Gastrocnemius medialis (tissue), 4 donors: Measurements from ENCODE around the gene KRT16. TPM values are rescaled to one million over a fixed set of nuclear protein-coding genes. Genes with fewer than 3 reads are reported as not detected.
"Not testable (repeated sequence)": the region's sequence is repeated elsewhere in the genome, so short reads cannot be mapped to it uniquely, and the experiment has no call there.

Experiments used
- ATAC-seq, 2 donors: fragments of 150-250 bp; one replicate each; pipeline ENCODE4 v1.9.1; 2016
- DNase-seq, 2 donors: peaks; one replicate each; pipeline ENCODE4 v3.0.0-alpha.2; 2019
- H3K27ac ChIP-seq, 4 donors: fragments of 200-600 bp; sonication (generic); 1 replicate in 1 of 4; 2 replicates in 3 of 4; pipeline ENCODE4 v1.5.1; 2016 to 2018; ENCODE audit warnings: mild to moderate bottlenecking in 2 of 4, moderate library complexity in 1 of 4
- H3K27me3 ChIP-seq, 3 donors: fragments of 200-600 bp; sonication (generic) in 2 of 3; 1 replicate in 1 of 3; 2 replicates in 2 of 3; pipeline versions ENCODE4 v1.5.1 to v1.6.0; 2016 to 2019; ENCODE audit warnings: mild to moderate bottlenecking in 1 of 3, moderate library complexity in 1 of 3
- H3K36me3 ChIP-seq, 2 donors: fragments of 200-600 bp; sonication (generic) in 1 of 2; one replicate each; pipeline ENCODE4 v1.5.1; 2017 to 2018
- H3K4me1 ChIP-seq, 2 donors: fragments of 200-600 bp; sonication (generic) in 1 of 2; one replicate each; pipeline ENCODE4 v1.5.1; 2016 to 2017; ENCODE audit warnings: mild to moderate bottlenecking in 2 of 2
- H3K4me3 ChIP-seq, 4 donors: fragments of 200-600 bp; sonication (generic) in 3 of 4; 1 replicate in 1 of 4; 2 replicates in 3 of 4; pipeline ENCODE4 v1.5.1; 2016 to 2019; ENCODE audit warnings: mild to moderate bottlenecking in 2 of 4
- H3K9me3 ChIP-seq, 3 donors: fragments of 200-600 bp; sonication (generic) in 2 of 3; 1 replicate in 1 of 3; 2 replicates in 2 of 3; pipeline ENCODE4 v1.5.1; 2016 to 2019
- POLR2A ChIP-seq, 2 donors: fragments of 450-650 bp; IDR thresholded peaks; one replicate each; pipeline ENCODE4 v1.6.1; 2017; ENCODE audit warnings: antibody characterized with exemption in 2 of 2, mild to moderate bottlenecking in 2 of 2, moderate library complexity in 2 of 2
- in situ Hi-C, 4 donors: fragments of 200-750 bp; cut with MboI; loops; one replicate each; pipeline versions ENCODE4 v1.15.0 to v1.8.0; 2017; ENCODE audit warnings: low sequenced_read_pairs in 4 of 4
- intact Hi-C: fragments of 100-400 bp; cut with DNase I; formaldehyde crosslinking; loops from one replicate; pipeline ENCODE4 v1.15.1; 2023; ENCODE audit warnings: low total_unique reads
- total RNA-seq, 4 donors: library from RNA; depleted of rRNA; stranded (reverse); fragments of >200 nt; gene quantifications; one replicate each; pipeline versions ENCODE4 v1.1.0 to v1.2.3, GENCODE V29; 2016
- TF ChIP-seq, protein P1 (sequence below), 5 experiments: fragments of 450-650 bp in 3 of 5; fragments of 200-600 bp in 2 of 5; sonication (generic) in 2 of 5; IDR thresholded peaks in 4 of 5; conservative IDR thresholded peaks in 1 of 5; 1 replicate in 4 of 5; 2 replicates in 1 of 5; pipeline ENCODE4 v1.5.1; 2016 to 2019; ENCODE audit warnings: antibody characterized with exemption in 5 of 5, mild to moderate bottlenecking in 3 of 5, moderate library complexity in 3 of 5

Gene KRT16
- total RNA-seq, 4 donors from 2014 or later: 0.34 TPM; not detected in 3

DNA sequence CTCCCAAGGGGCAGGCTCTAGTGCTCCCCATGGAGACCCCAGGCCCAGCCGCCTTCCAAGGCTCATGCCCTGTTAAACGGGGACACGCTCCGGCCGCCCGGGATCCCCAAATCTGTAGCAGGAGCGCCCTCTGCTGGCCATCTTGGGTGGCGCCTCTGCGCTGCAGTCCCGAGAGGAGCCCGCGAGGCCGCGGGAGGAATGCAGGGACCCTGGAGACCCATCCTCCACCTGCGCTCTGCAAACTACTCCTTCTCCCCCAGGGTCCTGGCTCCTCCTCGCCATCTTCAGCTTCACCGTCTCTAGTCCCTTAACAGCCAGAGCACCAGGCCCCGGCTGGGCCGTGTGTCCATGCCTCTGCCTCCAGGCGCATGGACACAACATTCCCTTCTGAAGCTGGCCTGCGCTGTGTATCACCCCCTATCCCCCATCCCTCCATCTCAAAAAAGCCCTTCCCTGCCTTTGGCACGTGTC, 35.4 kb upstream of the KRT16 start:
- intact Hi-C loops: loop anchor here (1.0 to 5.0 kb wide), 7 partner anchors 14 to 845 kb away; no protein-coding TSS in a partner anchor
- H3K4me1 ChIP-seq: peaks cover 7 to 16% of the 10 kb centered on the region in 2 donors
- H3K27me3 ChIP-seq: no peaks in the 10 kb centered on the region
- H3K4me3 ChIP-seq: peak overlapping the region; percentile 43 to 52 (median 46)
- no peaks in the 10 kb centered on the region for H3K36me3 ChIP-seq
- peak overlapping the region in 1 of 4 donors; percentile 30 for H3K27ac ChIP-seq
- in situ Hi-C loops: loop anchor here in 3 of 4 donors (10.0 kb wide), 2 partner anchors 93 to 743 kb away; no protein-coding TSS in a partner anchor
- TF ChIP-seq POLR2A (IDR thresholded peaks at IDR 0.05): no peak
- TF ChIP-seq, protein P1, sequence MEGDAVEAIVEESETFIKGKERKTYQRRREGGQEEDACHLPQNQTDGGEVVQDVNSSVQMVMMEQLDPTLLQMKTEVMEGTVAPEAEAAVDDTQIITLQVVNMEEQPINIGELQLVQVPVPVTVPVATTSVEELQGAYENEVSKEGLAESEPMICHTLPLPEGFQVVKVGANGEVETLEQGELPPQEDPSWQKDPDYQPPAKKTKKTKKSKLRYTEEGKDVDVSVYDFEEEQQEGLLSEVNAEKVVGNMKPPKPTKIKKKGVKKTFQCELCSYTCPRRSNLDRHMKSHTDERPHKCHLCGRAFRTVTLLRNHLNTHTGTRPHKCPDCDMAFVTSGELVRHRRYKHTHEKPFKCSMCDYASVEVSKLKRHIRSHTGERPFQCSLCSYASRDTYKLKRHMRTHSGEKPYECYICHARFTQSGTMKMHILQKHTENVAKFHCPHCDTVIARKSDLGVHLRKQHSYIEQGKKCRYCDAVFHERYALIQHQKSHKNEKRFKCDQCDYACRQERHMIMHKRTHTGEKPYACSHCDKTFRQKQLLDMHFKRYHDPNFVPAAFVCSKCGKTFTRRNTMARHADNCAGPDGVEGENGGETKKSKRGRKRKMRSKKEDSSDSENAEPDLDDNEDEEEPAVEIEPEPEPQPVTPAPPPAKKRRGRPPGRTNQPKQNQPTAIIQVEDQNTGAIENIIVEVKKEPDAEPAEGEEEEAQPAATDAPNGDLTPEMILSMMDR (IDR thresholded peaks at IDR 0.05 in 4 of 5, conservative IDR thresholded peaks at IDR 0.05 in 1 of 5): peak; percentile 84 to 96 (median 94)
- peak; percentile 72 to 80 for ATAC-seq
- H3K9me3 ChIP-seq: no peaks in the 10 kb centered on the region
- DNase-seq: peak; percentile 60 to 71

- intact Hi-C loops: loop anchor here (5.0 kb wide), 1 partner anchor 740 kb away; no protein-coding TSS in a partner anchor
- DNase-seq (no peak), ATAC-seq (no peak)
- Histone ChIP-seq H3K9me3 (no peaks in the 10 kb centered on the region), H3K36me3 (no peaks in the 10 kb centered on the region), H3K4me1 (peaks cover 7 to 16% of the 10 kb centered on the region in 2 donors), H3K27ac (no peak overlapping the region), H3K27me3 (no peaks in the 10 kb centered on the region), H3K4me3 (no peak overlapping the region)
- in situ Hi-C loops: loop anchor here in 3 of 4 donors (10.0 kb wide), 2 partner anchors 92 to 742 kb away; no protein-coding TSS in a partner anchor
- TF ChIP-seq, protein P1 (IDR thresholded peaks at IDR 0.05 in 4 of 5, conservative IDR thresholded peaks at IDR 0.05 in 1 of 5): no peak
- no peak for TF ChIP-seq POLR2A (IDR thresholded peaks at IDR 0.05)
These were observed 34.7 kb upstream of the KRT16 start for GRCh38 chr17:41647038-41647813.

DNA sequence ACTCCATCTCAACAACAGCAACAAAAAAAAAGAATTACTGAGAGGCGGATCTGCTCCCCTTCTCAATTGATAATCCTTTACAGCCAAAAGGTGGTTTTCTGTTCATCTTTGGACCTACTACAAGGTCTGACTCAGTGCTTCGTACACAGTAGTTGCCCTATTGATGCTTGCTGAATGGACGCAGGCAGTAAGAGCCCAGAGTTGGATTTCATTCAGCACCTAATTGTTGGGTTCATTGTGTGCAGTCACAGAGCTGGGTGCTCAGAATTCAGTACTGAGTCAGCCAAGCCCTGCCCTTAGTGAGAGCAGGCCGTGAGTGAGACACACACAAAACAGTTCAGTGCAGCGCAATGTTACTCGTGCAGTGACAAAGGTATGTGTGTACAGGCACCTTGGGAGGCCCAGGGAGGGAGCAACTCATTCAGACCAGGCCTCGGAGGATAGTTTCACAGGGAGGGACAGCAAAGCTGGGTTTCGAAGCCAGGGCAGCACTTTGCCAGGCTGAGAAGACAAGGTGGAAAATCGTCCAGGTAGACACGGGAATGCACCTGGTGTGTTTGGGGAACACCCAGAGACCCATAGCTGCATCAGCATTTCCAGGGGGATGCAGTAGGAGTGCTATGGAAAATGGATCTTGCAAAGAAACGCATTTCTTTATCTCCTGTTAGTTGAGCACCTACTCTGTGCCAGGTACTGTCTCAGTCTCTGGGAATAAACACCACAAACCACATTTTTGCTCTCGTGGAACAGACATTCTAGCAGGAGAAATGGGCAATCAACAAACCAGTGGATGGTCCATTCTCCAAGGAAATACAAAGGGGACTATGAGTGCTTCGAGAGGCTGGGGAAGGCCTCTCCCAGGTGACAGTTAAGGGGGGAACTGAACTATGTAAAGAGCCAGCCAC, 29.9 kb upstream of the KRT16 start:
- no peaks in the 10 kb centered on the region for H3K4me1 ChIP-seq
- no peaks in the 10 kb centered on the region for H3K27me3 ChIP-seq
- no peak overlapping the region for H3K27ac ChIP-seq
- TF ChIP-seq POLR2A (IDR thresholded peaks at IDR 0.05): no peak
- TF ChIP-seq, protein P1 (IDR thresholded peaks at IDR 0.05 in 4 of 5, conservative IDR thresholded peaks at IDR 0.05 in 1 of 5): no peak
- H3K9me3 ChIP-seq: no peaks in the 10 kb centered on the region
- H3K36me3 ChIP-seq: no peaks in the 10 kb centered on the region
- DNase-seq (no peak), ATAC-seq (no peak)
- H3K4me3 ChIP-seq: no peak overlapping the region
- intact Hi-C loops (no loop called here), in situ Hi-C loops (loop anchor here in 3 of 4 donors (10.0 kb wide), 2 partner anchors 88 to 738 kb away; no protein-coding TSS in a partner anchor)

DNA sequence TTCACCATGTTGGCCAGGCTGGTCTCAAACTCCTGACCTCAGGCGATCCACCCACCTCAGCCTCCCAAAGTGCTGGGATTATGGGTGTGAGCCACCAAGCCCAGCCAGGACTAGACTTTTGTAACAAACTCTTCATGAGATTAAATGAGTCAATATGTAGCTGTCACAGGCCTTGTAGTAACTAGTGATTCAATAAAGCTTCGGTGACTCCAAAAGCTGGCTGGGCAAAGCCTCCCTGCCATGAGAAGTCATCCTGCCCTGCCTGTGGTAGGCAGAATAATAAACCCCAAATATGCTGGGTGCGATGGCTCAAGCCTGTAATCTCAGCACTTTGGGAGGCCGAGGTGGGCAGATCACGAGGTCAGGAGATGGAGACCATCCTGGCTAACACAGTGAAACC, 28.0 kb upstream of the KRT16 start:
- ATAC-seq, H3K4me1 ChIP-seq, H3K9me3 ChIP-seq, intact Hi-C loops, H3K27ac ChIP-seq, H3K4me3 ChIP-seq, H3K36me3 ChIP-seq, H3K27me3 ChIP-seq, DNase-seq: not testable (repeated sequence)
- in situ Hi-C loops: loop anchor here in 3 of 4 donors (10.0 kb wide), 2 partner anchors 86 to 736 kb away; no protein-coding TSS in a partner anchor
